Kasumi-1 (cell line): ENCODE measurements around the gene SUSD1.
"Not testable (repeated sequence)": the region's sequence is repeated elsewhere in the genome, so short reads cannot be mapped to it uniquely, and the experiment has no call there.

ENCODE experiments used
- DNase-seq, 2 experiments: peaks; one replicate each; lab custom pipeline; 2025; lab: John Stamatoyannopoulos, UW

SUSD1 gene

GRCh38 chr9:112174965-112175795, at the start of gene SUSD1:
Gene SUSD1, minus strand, starts transcription at chr9:112175297. Its CDS starts 62 bp downstream, at chr9:112175235.
- DNase-seq = no peak

- no peak for DNase-seq
Observed at GRCh38 chr9:112224401-112225289, 49.5 kb upstream of the SUSD1 start.

GRCh38 chr9:112218908-112219307, 43.8 kb upstream of the SUSD1 start:
- no peak for DNase-seq

GRCh38 chr9:112212926-112213325, 37.8 kb upstream of the SUSD1 start:
- no peak for DNase-seq

GRCh38 chr9:112207451-112207850, 32.4 kb upstream of the SUSD1 start:
- no peak for DNase-seq

- no peak for DNase-seq
Observed at GRCh38 chr9:112203536-112203935, 28.4 kb upstream of the SUSD1 start.

- DNase-seq = no peak
Observed at GRCh38 chr9:112200711-112201110, 25.6 kb upstream of the SUSD1 start.

- no peak for DNase-seq
Observed at GRCh38 chr9:112198646-112199045, 23.5 kb upstream of the SUSD1 start.

- DNase-seq = no peak
Observed at GRCh38 chr9:112194969-112195431, 19.9 kb upstream of the SUSD1 start.

- DNase-seq = no peak
Observed at GRCh38 chr9:112193572-112194288, 18.6 kb upstream of the SUSD1 start.

- not testable (repeated sequence) for DNase-seq
Observed at GRCh38 chr9:112190320-112190719, 15.2 kb upstream of the SUSD1 start.

- DNase-seq = no peak
Observed at GRCh38 chr9:112188884-112189283, 13.8 kb upstream of the SUSD1 start.

- no peak for DNase-seq
Observed at GRCh38 chr9:112187404-112187803, 12.3 kb upstream of the SUSD1 start.

GRCh38 chr9:112186695-112187094, 11.6 kb upstream of the SUSD1 start:
- no peak for DNase-seq

- DNase-seq = no peak
Observed at GRCh38 chr9:112184946-112185345, 9.8 kb upstream of the SUSD1 start.

- no peak for DNase-seq
Observed at GRCh38 chr9:112184221-112184620, 9.1 kb upstream of the SUSD1 start.

GRCh38 chr9:112180387-112180881, 5.3 kb upstream of the SUSD1 start:
- peak; percentile 39 to 41 for DNase-seq

- no peak for DNase-seq
Observed at GRCh38 chr9:112179816-112180215, 4.7 kb upstream of the SUSD1 start.

- DNase-seq = no peak
Observed at GRCh38 chr9:112176524-112176923, 1.4 kb upstream of the SUSD1 start.

GRCh38 chr9:112175796-112176315, 759 bp upstream of the SUSD1 start:
- no peak for DNase-seq

- DNase-seq = peak; percentile 41 to 52
Observed at GRCh38 chr9:112174222-112174964, 704 bp downstream of the SUSD1 start.
